ENCODE results near the gene GNAT1. TPM values are rescaled to one million over a fixed set of nuclear protein-coding genes. Genes with fewer than 3 reads are reported as not detected.

The GNAT1 gene
- total and polyA plus RNA-seq, 2 of the 13 experiments (the other 11 are each of a cell fraction or from before 2014, with no cell fraction given) = 0.15 TPM; not detected in 1

GRCh38 chr3:50203113-50203808 is 11.9 kb downstream of the GNAT1 start (continued):
- TF ChIP-seq LRRFIP1 (CRISPR knock-in tag; conservative IDR thresholded peaks at IDR 0.05) = no peak
- TF ChIP-seq ZBTB38 (CRISPR knock-in tag; IDR thresholded peaks at IDR 0.05) = no peak; the same call in 1 of the 2 replicates
- TF ChIP-seq ZNF549 (CRISPR knock-in tag; IDR thresholded peaks at IDR 0.05) = no peak
- no peak for TF ChIP-seq BORCS8-MEF2B (CRISPR knock-in tag; IDR thresholded peaks at IDR 0.05)
- no peak for TF ChIP-seq ZNF17 (CRISPR knock-in tag; IDR thresholded peaks at IDR 0.05)
- peak; percentile 71 for TF ChIP-seq ZNF331 (CRISPR knock-in tag; IDR thresholded peaks at IDR 0.05)
- no peak for TF ChIP-seq RORA (CRISPR knock-in tag; IDR thresholded peaks at IDR 0.05)
- peak; percentile 81; the same call in 1 of the 2 replicates for TF ChIP-seq HNRNPL (IDR thresholded peaks at IDR 0.05; ENCODE audit: low read depth, low read length)
- TF ChIP-seq, protein P1, sequence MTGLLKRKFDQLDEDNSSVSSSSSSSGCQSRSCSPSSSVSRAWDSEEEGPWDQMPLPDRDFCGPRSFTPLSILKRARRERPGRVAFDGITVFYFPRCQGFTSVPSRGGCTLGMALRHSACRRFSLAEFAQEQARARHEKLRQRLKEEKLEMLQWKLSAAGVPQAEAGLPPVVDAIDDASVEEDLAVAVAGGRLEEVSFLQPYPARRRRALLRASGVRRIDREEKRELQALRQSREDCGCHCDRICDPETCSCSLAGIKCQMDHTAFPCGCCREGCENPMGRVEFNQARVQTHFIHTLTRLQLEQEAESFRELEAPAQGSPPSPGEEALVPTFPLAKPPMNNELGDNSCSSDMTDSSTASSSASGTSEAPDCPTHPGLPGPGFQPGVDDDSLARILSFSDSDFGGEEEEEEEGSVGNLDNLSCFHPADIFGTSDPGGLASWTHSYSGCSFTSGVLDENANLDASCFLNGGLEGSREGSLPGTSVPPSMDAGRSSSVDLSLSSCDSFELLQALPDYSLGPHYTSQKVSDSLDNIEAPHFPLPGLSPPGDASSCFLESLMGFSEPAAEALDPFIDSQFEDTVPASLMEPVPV (CRISPR knock-in tag; IDR thresholded peaks at IDR 0.05) = no peak
- TF ChIP-seq MXD3 (CRISPR knock-in tag; IDR thresholded peaks at IDR 0.05) = no peak
- TF ChIP-seq ZNF180 (CRISPR knock-in tag; IDR thresholded peaks at IDR 0.05; ENCODE audit: borderline replicate concordance, low read depth) = no peak
- peak; percentile 73; the same call in 1 of the 2 replicates for TF ChIP-seq SNAI1 (CRISPR knock-in tag; IDR thresholded peaks at IDR 0.05; ENCODE audit: borderline replicate concordance)
- no peak for TF ChIP-seq MAFK (conservative IDR thresholded peaks at IDR 0.05 in 1 of 2, IDR thresholded peaks at IDR 0.05 in 1 of 2; ENCODE audit: low read length in 2 of 2)
- TF ChIP-seq SALL2 (CRISPR knock-in tag; IDR thresholded peaks at IDR 0.05) = 0 out of 2 replicates have a peak, but pooled peaks have one; percentile 35
- TF ChIP-seq ZNF136 (CRISPR knock-in tag; IDR thresholded peaks at IDR 0.05; ENCODE audit: low read depth) = no peak
- 0 out of 2 replicates have a peak, but pooled peaks have one; percentile 35 for TF ChIP-seq THAP11 (CRISPR knock-in tag; IDR thresholded peaks at IDR 0.05)
- TF ChIP-seq ZIK1 (CRISPR knock-in tag; IDR thresholded peaks at IDR 0.05; ENCODE audit: borderline replicate concordance, low read depth) = no peak
- no peak for TF ChIP-seq POGZ (CRISPR knock-in tag; IDR thresholded peaks at IDR 0.05)
- TF ChIP-seq ZNF776 (CRISPR knock-in tag; IDR thresholded peaks at IDR 0.05) = peak; percentile 54
- no peak for TF ChIP-seq ZMYM2 (CRISPR knock-in tag; IDR thresholded peaks at IDR 0.05)
- no peak for TF ChIP-seq YEATS4 (CRISPR knock-in tag; IDR thresholded peaks at IDR 0.05; ENCODE audit: borderline replicate concordance)
- TF ChIP-seq AGO2 (optimal IDR thresholded peaks at IDR 0.05; ENCODE audit: low read depth, low read length) = no peak
- TF ChIP-seq, protein P2, sequence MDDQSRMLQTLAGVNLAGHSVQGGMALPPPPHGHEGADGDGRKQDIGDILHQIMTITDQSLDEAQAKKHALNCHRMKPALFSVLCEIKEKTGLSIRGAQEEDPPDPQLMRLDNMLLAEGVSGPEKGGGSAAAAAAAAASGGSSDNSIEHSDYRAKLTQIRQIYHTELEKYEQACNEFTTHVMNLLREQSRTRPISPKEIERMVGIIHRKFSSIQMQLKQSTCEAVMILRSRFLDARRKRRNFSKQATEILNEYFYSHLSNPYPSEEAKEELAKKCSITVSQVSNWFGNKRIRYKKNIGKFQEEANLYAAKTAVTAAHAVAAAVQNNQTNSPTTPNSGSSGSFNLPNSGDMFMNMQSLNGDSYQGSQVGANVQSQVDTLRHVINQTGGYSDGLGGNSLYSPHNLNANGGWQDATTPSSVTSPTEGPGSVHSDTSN (CRISPR knock-in tag; IDR thresholded peaks at IDR 0.05; ENCODE audit: borderline replicate concordance) = no peak
- no peak for TF ChIP-seq ZNF784 (CRISPR knock-in tag; IDR thresholded peaks at IDR 0.05; ENCODE audit: borderline replicate concordance)

Data from HepG2 (cell line).